Liver (tissue), 9 donors: ENCODE measurements around the gene PLPP3. TPM values are rescaled to one million over a fixed set of nuclear protein-coding genes. Genes with fewer than 3 reads are reported as not detected.

Source experiments
- DNase-seq: peaks from one replicate; pipeline ENCODE4 v3.0.0-alpha.2; 2017; ENCODE audit warnings: low spot score
- H3K27ac ChIP-seq, 2 donors: one replicate each; pipeline ENCODE4 v1.7.0; 2013; ENCODE audit warnings: inconsistent platforms in 2 of 2, low read length in 2 of 2, control low read depth in 1 of 2, low read depth in 1 of 2, mild to moderate bottlenecking in 1 of 2
- H3K27me3 ChIP-seq, 4 donors: one replicate each; pipeline versions ENCODE4 v1.6.1 to v1.7.0; 2013; ENCODE audit warnings: low read length in 3 of 4, inconsistent platforms in 1 of 4, mild to moderate bottlenecking in 1 of 4, moderate library complexity in 1 of 4; ENCODE audit not compliant: control insufficient read depth in 4 of 4, insufficient read depth in 4 of 4
- H3K36me3 ChIP-seq, 4 donors: one replicate each; pipeline versions ENCODE4 v1.6.1 to v1.7.0; 2013; ENCODE audit warnings: low read length in 3 of 4, mild to moderate bottlenecking in 3 of 4, low read depth in 1 of 4, moderate library complexity in 1 of 4; ENCODE audit not compliant: control insufficient read depth in 4 of 4, insufficient read depth in 3 of 4
- H3K4me1 ChIP-seq, 4 donors: one replicate each; pipeline versions ENCODE4 v1.6.1 to v1.7.0; 2013; ENCODE audit warnings: low read length in 3 of 4, mild to moderate bottlenecking in 3 of 4, moderate library complexity in 1 of 4; ENCODE audit not compliant: control insufficient read depth in 4 of 4, insufficient read depth in 4 of 4
- H3K4me3 ChIP-seq, 3 donors: one replicate each; pipeline versions ENCODE4 v1.6.1 to v1.7.0; 2013; ENCODE audit warnings: low read length in 3 of 3, control low read depth in 1 of 3, low read depth in 1 of 3, mild to moderate bottlenecking in 1 of 3
- H3K9ac ChIP-seq, 2 donors: one replicate each; pipeline ENCODE4 v1.7.0; 2013; ENCODE audit warnings: low read length in 2 of 2, mild to moderate bottlenecking in 2 of 2, moderate library complexity in 2 of 2, control low read depth in 1 of 2, low read depth in 1 of 2
- H3K9me3 ChIP-seq, 4 donors: one replicate each; pipeline versions ENCODE4 v1.6.1 to v1.7.0; 2013; ENCODE audit warnings: low read length in 3 of 4; ENCODE audit not compliant: control insufficient read depth in 4 of 4
- EGR1 ChIP-seq, 2 donors: IDR thresholded peaks; 2 replicates each; pipeline ENCODE4 v1.6.1; 2016 to 2018; ENCODE audit warnings: antibody characterized with exemption in 2 of 2, low read depth in 2 of 2
- GABPA ChIP-seq, 2 donors: IDR thresholded peaks in 1 of 2; conservative IDR thresholded peaks in 1 of 2; 2 replicates each; pipeline ENCODE4 v1.6.1; 2016; ENCODE audit warnings: antibody characterized with exemption in 2 of 2, mild to moderate bottlenecking in 1 of 2, moderate library complexity in 1 of 2
- HNF4A ChIP-seq, 2 donors: conservative IDR thresholded peaks; 2 replicates each; pipeline ENCODE4 v1.6.1; 2016; ENCODE audit warnings: antibody characterized with exemption in 2 of 2, mild to moderate bottlenecking in 2 of 2
- JUND ChIP-seq, 2 donors: IDR thresholded peaks; 2 replicates each; pipeline ENCODE4 v1.6.1; 2016; ENCODE audit warnings: antibody characterized with exemption in 2 of 2
- NR2F2 ChIP-seq: IDR thresholded peaks from 2 replicates; pipeline ENCODE4 v1.6.1; 2016; ENCODE audit warnings: antibody characterized with exemption
- RAD21 ChIP-seq, 2 donors: IDR thresholded peaks; 2 replicates each; pipeline ENCODE4 v1.6.1; 2016; ENCODE audit warnings: antibody characterized with exemption in 2 of 2, mild to moderate bottlenecking in 2 of 2
- RXRA ChIP-seq, 2 donors: IDR thresholded peaks; 2 replicates each; pipeline ENCODE4 v1.6.1; 2017 to 2018; ENCODE audit warnings: antibody characterized with exemption in 2 of 2, mild to moderate bottlenecking in 1 of 2
- SP1 ChIP-seq: IDR thresholded peaks from 2 replicates; pipeline ENCODE4 v1.6.1; 2018; ENCODE audit warnings: antibody characterized with exemption, mild to moderate bottlenecking
- TAF1 ChIP-seq: conservative IDR thresholded peaks from 2 replicates; pipeline ENCODE4 v1.6.1; 2016; ENCODE audit warnings: antibody characterized with exemption, mild to moderate bottlenecking
- YY1 ChIP-seq: IDR thresholded peaks from 2 replicates; pipeline ENCODE4 v1.6.1; 2016; ENCODE audit warnings: antibody characterized with exemption, mild to moderate bottlenecking
- ZBTB33 ChIP-seq: IDR thresholded peaks from 2 replicates; pipeline ENCODE4 v1.6.1; 2016; ENCODE audit warnings: antibody characterized with exemption
- WGBS: extraction: QIAGEN DNeasy Blood & Tissue Kit; methylation state at CpG from one replicate; pipeline ENCODE4 v1.1.7; 2013; 5-methylcytosine and 5-hydroxymethylcytosine counted together
- polyA plus RNA-seq, 2 donors: library from polyadenylated mRNA; stranded (reverse) in 1 of 2; unstranded in 1 of 2; fragments of 200-250 nt in 1 of 2; fragments of >200 nt in 1 of 2; fragmentation: Nextera tagmentation in 1 of 2; extraction: Ambion mirVana in 1 of 2; gene quantifications; one replicate each; pipeline versions ENCODE4 v1.2.1 to v1.2.3, GENCODE V29; 2013 to 2015
- total RNA-seq, 2 donors: library from RNA; depleted of rRNA; stranded (reverse); fragments of >200 nt; gene quantifications; one replicate each; pipeline ENCODE4 v1.2.3, GENCODE V29; 2014
- donor health status: healthy.
- donor health status: healthy.
- donor health status: healthy.
- donor health status: healthy.
- donor health status: healthy.

Gene PLPP3
- total and polyA plus RNA-seq, 4 donors, result 46.1 to 91.2 (median 67.6) TPM

DNA sequence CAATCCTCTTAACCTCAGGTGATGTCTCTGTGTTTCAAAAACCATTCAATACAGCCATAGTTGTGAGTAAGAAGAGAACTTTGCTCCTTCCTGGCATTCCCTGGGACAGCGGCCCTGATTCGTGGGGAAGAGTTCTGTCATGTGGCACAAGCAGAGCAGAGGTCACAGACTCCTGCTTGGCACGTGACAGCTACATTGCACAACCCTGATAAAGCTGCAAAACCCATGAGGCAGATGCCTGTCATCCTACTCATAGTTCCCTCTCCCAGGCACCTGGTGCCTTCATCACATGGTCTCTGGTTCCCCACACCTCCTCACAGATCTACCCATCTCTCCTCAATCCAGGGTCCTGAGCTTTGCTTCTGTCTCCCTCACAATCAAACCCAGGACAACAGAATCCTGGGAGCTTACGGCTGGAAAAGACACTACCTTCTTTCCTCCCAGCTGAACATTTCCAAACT is 70.8 kb downstream of the PLPP3 start (continued):
- TF ChIP-seq ZBTB33 (peak; percentile 91), GABPA (IDR thresholded peaks at IDR 0.05 in 1 of 2, conservative IDR thresholded peaks at IDR 0.05 in 1 of 2) (peak in 1 of 2 donors; percentile 23), RXRA (IDR thresholded peaks at IDR 0.05) (peak; percentile 98 to 99), JUND (IDR thresholded peaks at IDR 0.05) (peak; percentile 92)

DNA sequence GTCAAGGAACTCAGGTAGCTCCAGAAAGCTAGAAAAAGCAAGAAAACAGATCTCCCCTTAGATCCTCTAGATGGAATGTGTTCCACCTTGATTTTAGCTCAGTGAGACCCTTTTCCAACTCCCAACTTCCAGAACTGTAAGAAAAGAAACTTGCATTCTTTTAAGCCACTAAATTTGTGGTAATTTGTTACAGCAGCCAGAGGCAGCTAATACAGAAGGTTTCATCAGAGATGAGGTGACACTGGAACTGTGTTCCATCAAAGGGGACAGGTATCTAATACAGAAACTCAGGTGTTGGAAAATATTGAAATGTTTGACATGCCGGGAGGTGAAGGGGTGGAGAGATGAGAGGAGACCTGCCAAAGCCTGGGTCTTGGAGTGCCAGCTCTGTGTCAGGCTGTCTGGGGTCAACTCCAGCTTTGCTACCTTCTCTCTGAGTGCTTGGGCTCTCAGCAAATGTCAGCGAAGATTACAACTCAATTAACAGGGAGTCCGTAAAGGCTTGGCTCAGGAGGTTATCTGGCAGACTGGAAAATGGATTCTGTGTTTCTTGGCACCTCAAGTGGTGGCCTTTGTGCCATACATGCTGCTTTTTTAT is 71.3 kb downstream of the PLPP3 start:
- Histone ChIP-seq H3K36me3 (peaks cover 5 to 46% (median 17%) of the 10 kb centered on the region in 4 donors), H3K9ac (peak overlapping the region in 1 of 2 donors; percentile 29), H3K27me3 (no peaks in the 10 kb centered on the region), H3K4me3 (no peak overlapping the region), H3K4me1 (peaks cover 16 to 79% (median 55%) of the 10 kb centered on the region in 4 donors), H3K27ac (peak overlapping the region; percentile 87), H3K9me3 (no peaks in the 10 kb centered on the region)
- 40% methylated on average over 3 of the region's 3 CpGs for WGBS
- no peak for DNase-seq
- no peak for TF ChIP-seq EGR1 (IDR thresholded peaks at IDR 0.05; ENCODE audit: low read depth in 2 of 2)
- TF ChIP-seq GABPA (IDR thresholded peaks at IDR 0.05 in 1 of 2, conservative IDR thresholded peaks at IDR 0.05 in 1 of 2), result no peak
- no peak for TF ChIP-seq YY1
- TF ChIP-seq TAF1, result no peak

- no peak for DNase-seq
- TF ChIP-seq GABPA (IDR thresholded peaks at IDR 0.05 in 1 of 2, conservative IDR thresholded peaks at IDR 0.05 in 1 of 2) (no peak), SP1 (peak; percentile 10), RAD21 (IDR thresholded peaks at IDR 0.05) (no peak), HNF4A (conservative IDR thresholded peaks at IDR 0.05) (no peak), JUND (IDR thresholded peaks at IDR 0.05) (no peak), RXRA (IDR thresholded peaks at IDR 0.05) (peak; percentile 33 to 49), TAF1 (no peak)
- Histone ChIP-seq H3K9me3 (no peaks in the 10 kb centered on the region), H3K4me1 (peaks cover 12 to 79% (median 53%) of the 10 kb centered on the region in 4 donors), H3K9ac (no peak overlapping the region), H3K4me3 (no peak overlapping the region), H3K36me3 (peaks cover 5 to 48% (median 15%) of the 10 kb centered on the region in 4 donors), H3K27me3 (no peaks in the 10 kb centered on the region), H3K27ac (peak overlapping the region; percentile 87)
- 78% methylated on average over 3 of the region's 3 CpGs for WGBS
These were observed 72.3 kb downstream of the PLPP3 start for GRCh38 chr1:56506951-56507491.

GRCh38 chr1:56505792-56506743 is 73.3 kb downstream of the PLPP3 start:
- peaks cover 13 to 77% (median 46%) of the 10 kb centered on the region in 4 donors for H3K4me1 ChIP-seq
- WGBS, result 58% methylated on average over 14 of the region's 14 CpGs

More at GRCh38 chr1:56505792-56506743, 73.3 kb downstream of the PLPP3 start:
- no peak for DNase-seq
- peak overlapping the region; percentile 87 for H3K27ac ChIP-seq
- H3K4me3 ChIP-seq, result no peak overlapping the region
- peaks cover 5 to 48% (median 9%) of the 10 kb centered on the region in 4 donors for H3K36me3 ChIP-seq
- H3K9ac ChIP-seq, result no peak overlapping the region
- no peaks in the 10 kb centered on the region for H3K27me3 ChIP-seq
- no peaks in the 10 kb centered on the region for H3K9me3 ChIP-seq
- TF ChIP-seq EGR1 (IDR thresholded peaks at IDR 0.05; ENCODE audit: low read depth in 2 of 2) (no peak), SP1 (no peak), RAD21 (IDR thresholded peaks at IDR 0.05) (peak in 1 of 2 donors; percentile 24), RXRA (IDR thresholded peaks at IDR 0.05) (peak in 1 of 2 donors; percentile 46), HNF4A (conservative IDR thresholded peaks at IDR 0.05) (peak in 1 of 2 donors; percentile 6), NR2F2 (peak; percentile 95)
